Prostate gland (tissue), 2 donors: ENCODE data around the gene ATXN1. TPM values are rescaled to one million over a fixed set of nuclear protein-coding genes. Genes with fewer than 3 reads are reported as not detected.

Experiments used
- DNase-seq: peaks from one replicate; pipeline ENCODE4 v3.0.0-alpha.2; 2019; ENCODE audit warnings: low spot score
- H3K27ac ChIP-seq, 2 donors: fragments of 200-600 bp; sonication (generic); 2 replicates each; pipeline ENCODE4 v1.5.1; 2017 to 2019
- H3K27me3 ChIP-seq: fragments of 200-600 bp; sonication (generic); replicated peaks from 2 replicates; pipeline ENCODE4 v1.5.1; 2019; ENCODE audit not compliant: insufficient read depth
- H3K36me3 ChIP-seq, 2 donors: fragments of 200-600 bp; sonication (generic); 1 replicate in 1 of 2; 2 replicates in 1 of 2; pipeline versions ENCODE4 v1.5.1 to v1.8.1; 2017 to 2019
- H3K4me1 ChIP-seq: fragments of 200-600 bp; sonication (generic); replicated peaks from 2 replicates; pipeline ENCODE4 v1.5.1; 2019
- H3K4me3 ChIP-seq, 2 donors: fragments of 200-600 bp; sonication (generic); 2 replicates each; pipeline ENCODE4 v1.5.1; 2017 to 2019
- H3K9me3 ChIP-seq: fragments of 200-600 bp; sonication (generic); 2 replicates; pipeline ENCODE4 v1.5.1; 2017
- CTCF ChIP-seq, 4 experiments: fragments of 200-600 bp in 2 of 4; fragments of 450-650 bp in 2 of 4; sonication (generic) in 2 of 4; IDR thresholded peaks; 1 replicate in 3 of 4; 2 replicates in 1 of 4; pipeline ENCODE4 v1.5.1; 2016 to 2019; ENCODE audit warnings: antibody characterized with exemption in 4 of 4, mild to moderate bottlenecking in 2 of 4, moderate library complexity in 2 of 4
- POLR2A ChIP-seq: fragments of 450-650 bp; IDR thresholded peaks from one replicate; pipeline ENCODE4 v1.6.1; 2016; ENCODE audit warnings: antibody characterized with exemption, mild to moderate bottlenecking
- POLR2AphosphoS5 ChIP-seq: sonication (generic); formaldehyde crosslinking; IDR thresholded peaks from one replicate; pipeline ENCODE4 v1.6.1; 2017; ENCODE audit warnings: antibody characterized with exemption
- WGBS: methylation state at CpG from one replicate; pipeline ENCODE4 v1.1.5; 2018; 5-methylcytosine and 5-hydroxymethylcytosine counted together
- intact Hi-C: fragments of 100-400 bp; cut with DNase I; formaldehyde crosslinking; loops from one replicate; pipeline ENCODE4 v1.14.2; 2022
- total RNA-seq, 2 donors: library from RNA; depleted of rRNA; stranded (reverse); fragments of >200 nt; gene quantifications; one replicate each; pipeline ENCODE4 v1.1.0, GENCODE V29; 2016

Gene ATXN1
- total RNA-seq, 2 donors from 2014 or later, result 28.5 to 89.0 TPM

- no peak for DNase-seq
- Histone ChIP-seq H3K4me1 (no peaks in the 10 kb centered on the region), H3K36me3 (no peaks in the 10 kb centered on the region), H3K27me3 (no peaks in the 10 kb centered on the region), H3K9me3 (no peaks in the 10 kb centered on the region), H3K27ac (no peak overlapping the region), H3K4me3 (no peak overlapping the region)
- WGBS, result 97% methylated on average over 10 of the region's 10 CpGs
- TF ChIP-seq POLR2A (no peak), CTCF (IDR thresholded peaks at IDR 0.05) (no peak), POLR2AphosphoS5 (no peak)
- intact Hi-C loops, result no loop called here
These were observed 331.6 kb downstream of the ATXN1 start for GRCh38 chr6:16429669-16430068.

- H3K27ac ChIP-seq, result no peak overlapping the region
- H3K4me1 ChIP-seq, result no peaks in the 10 kb centered on the region
- DNase-seq, result no peak
- H3K4me3 ChIP-seq, result no peak overlapping the region
- H3K27me3 ChIP-seq, result no peaks in the 10 kb centered on the region
- 71% methylated on average over 6 of the region's 6 CpGs for WGBS
- intact Hi-C loops, result no loop called here
- no peaks in the 10 kb centered on the region for H3K36me3 ChIP-seq
- H3K9me3 ChIP-seq, result no peaks in the 10 kb centered on the region
- TF ChIP-seq POLR2AphosphoS5, result no peak
- no peak for TF ChIP-seq CTCF (IDR thresholded peaks at IDR 0.05)
- TF ChIP-seq POLR2A, result no peak
These were observed 334.1 kb downstream of the ATXN1 start for GRCh38 chr6:16427124-16427523.

- intact Hi-C loops, result no loop called here
- 95% methylated on average over 4 of the region's 4 CpGs for WGBS
- H3K4me3 ChIP-seq, result no peak overlapping the region
- no peaks in the 10 kb centered on the region for H3K27me3 ChIP-seq
- DNase-seq, result no peak
- no peak overlapping the region for H3K27ac ChIP-seq
- no peaks in the 10 kb centered on the region for H3K36me3 ChIP-seq
- TF ChIP-seq CTCF (IDR thresholded peaks at IDR 0.05) (no peak), POLR2A (no peak), POLR2AphosphoS5 (no peak)
- H3K9me3 ChIP-seq, result no peaks in the 10 kb centered on the region
- H3K4me1 ChIP-seq, result no peaks in the 10 kb centered on the region
These were observed 335.2 kb downstream of the ATXN1 start for GRCh38 chr6:16425881-16426615.

GRCh38 chr6:16421462-16421960 lies 339.7 kb downstream of the ATXN1 start:
- 64% methylated on average over 6 of the region's 6 CpGs for WGBS
- no peaks in the 10 kb centered on the region for H3K27me3 ChIP-seq
- no peak overlapping the region for H3K4me3 ChIP-seq
- no peaks in the 10 kb centered on the region for H3K9me3 ChIP-seq
- H3K36me3 ChIP-seq, result no peaks in the 10 kb centered on the region
- intact Hi-C loops, result no loop called here
- no peak overlapping the region for H3K27ac ChIP-seq
- DNase-seq, result no peak
- TF ChIP-seq POLR2AphosphoS5 (no peak), CTCF (IDR thresholded peaks at IDR 0.05) (no peak), POLR2A (no peak)
- H3K4me1 ChIP-seq, result no peaks in the 10 kb centered on the region
